ENCODE data around the gene NRL.

GRCh38 chr14:24121210-24121609 lies 6.5 kb upstream of the NRL start:
- TF ChIP-seq POLR2A (IDR thresholded peaks at IDR 0.05) (no peak), CTCF (IDR thresholded peaks at IDR 0.05) (no peak)

All from heart left ventricle (tissue), 13 donors.